OCI-LY3 (cell line): ENCODE measurements around the gene OR10R2.

Experiments used
- CTCF ChIP-seq: fragments of 200-600, 300-600 bp; sonication (generic); IDR thresholded peaks from 2 replicates; pipeline ENCODE4 v1.5.1; 2014; ENCODE audit warnings: antibody characterized with exemption, low read length, low read depth
- EZH2phosphoT487 ChIP-seq: fragments of 200-600 bp; shearing (Covaris generic); IDR thresholded peaks from 2 replicates; pipeline ENCODE4 v1.6.1; 2018; ENCODE audit warnings: antibody characterized with exemption, mixed run types, low read depth

GRCh38 chr1:158426137-158426536 lies 45.9 kb upstream of the OR10R2 start, which contains the start of gene OR10K2:
- TF ChIP-seq CTCF: no peak
- TF ChIP-seq EZH2phosphoT487: no peak
